ENCODE measurements around the gene SLC46A2. TPM values are rescaled to one million over a fixed set of nuclear protein-coding genes. Genes with fewer than 3 reads are reported as not detected.
A peak's percentile ranks its signal among the peaks of the same experiment; 100 is the strongest.

Gene SLC46A2
- total and polyA plus RNA-seq, 2 donors, result 1.4 to 3.1 TPM

DNA sequence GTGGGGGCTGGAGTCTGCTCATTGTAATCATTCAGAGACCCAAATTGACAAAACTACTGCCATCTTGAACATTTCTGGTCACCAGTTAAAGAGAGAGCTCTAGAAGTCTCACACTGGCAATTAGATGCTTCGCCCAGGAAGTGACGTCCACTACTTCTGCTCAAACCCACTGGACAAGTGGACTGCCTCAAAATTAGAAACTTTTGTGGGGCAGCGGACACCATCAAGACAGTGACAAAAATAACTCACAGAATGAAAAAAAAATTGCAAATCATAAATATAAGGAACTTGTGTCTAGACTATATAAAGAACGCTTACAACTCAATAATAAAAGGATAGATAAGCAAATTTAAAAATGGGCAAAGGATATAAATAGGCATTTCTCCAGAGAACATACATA, 9.8 kb upstream of the SLC46A2 start:
- H3K36me3 ChIP-seq (ENCODE audit: insufficient read depth), result no peaks in the 10 kb centered on the region
- 81% methylated on average over 4 of the region's 4 CpGs for WGBS
- H3K27ac ChIP-seq (ENCODE audit: low read depth), result no peak overlapping the region
- DNase-seq (ENCODE audit: extremely low spot score), result no peak
- H3K4me3 ChIP-seq (ENCODE audit: low read depth, low read length), result no peak overlapping the region
- H3K4me1 ChIP-seq (ENCODE audit: insufficient read depth), result no peaks in the 10 kb centered on the region

DNA sequence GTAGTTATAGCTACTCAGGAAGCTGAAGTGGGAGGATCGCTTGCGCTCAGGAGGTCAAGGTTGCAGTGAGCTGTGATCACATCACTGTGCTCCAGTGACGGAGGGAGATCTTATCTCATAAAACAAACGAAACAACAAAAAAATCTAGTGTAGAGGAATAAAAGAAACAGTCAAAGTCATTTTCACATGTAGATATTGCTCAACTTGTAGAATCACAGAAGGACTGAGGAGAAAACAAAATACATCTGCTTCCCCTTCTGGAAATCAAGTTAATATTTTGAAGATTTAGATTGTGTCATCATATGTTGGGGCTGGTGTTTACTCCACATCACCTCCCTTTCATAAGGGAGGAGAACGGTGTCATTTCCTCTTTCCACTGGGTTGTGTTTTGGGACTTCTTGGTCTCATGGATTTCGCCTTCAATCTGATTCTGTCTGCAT, 8.2 kb upstream of the SLC46A2 start:
- no peak for DNase-seq (ENCODE audit: extremely low spot score)

GRCh38 chr9:112896131-112896530, 5.5 kb upstream of the SLC46A2 start:
- no peak for DNase-seq (ENCODE audit: extremely low spot score)
- Histone ChIP-seq H3K36me3 (ENCODE audit: insufficient read depth) (no peaks in the 10 kb centered on the region), H3K4me1 (ENCODE audit: insufficient read depth) (no peaks in the 10 kb centered on the region), H3K27ac (ENCODE audit: low read depth) (no peak overlapping the region), H3K4me3 (ENCODE audit: low read depth, low read length) (no peak overlapping the region)
- WGBS, result 57% methylated on average over 3 of the region's 3 CpGs

More for the DNA sequence above, 8.2 kb upstream of the SLC46A2 start:
- H3K4me3 ChIP-seq (ENCODE audit: low read depth, low read length), result no peak overlapping the region
- WGBS, result 49% methylated on average over 6 of the region's 6 CpGs
- H3K36me3 ChIP-seq (ENCODE audit: insufficient read depth), result no peaks in the 10 kb centered on the region
- H3K27ac ChIP-seq (ENCODE audit: low read depth), result no peak overlapping the region
- no peaks in the 10 kb centered on the region for H3K4me1 ChIP-seq (ENCODE audit: insufficient read depth)

GRCh38 chr9:112894699-112895098, 4.0 kb upstream of the SLC46A2 start:
- Histone ChIP-seq H3K27ac (ENCODE audit: low read depth) (no peak overlapping the region), H3K4me3 (ENCODE audit: low read depth, low read length) (no peak overlapping the region), H3K36me3 (ENCODE audit: insufficient read depth) (no peaks in the 10 kb centered on the region), H3K4me1 (ENCODE audit: insufficient read depth) (peaks cover 2% of the 10 kb centered on the region)
- no peak for DNase-seq (ENCODE audit: extremely low spot score)
- 87% methylated on average over 1 of the region's 1 CpG for WGBS

DNA sequence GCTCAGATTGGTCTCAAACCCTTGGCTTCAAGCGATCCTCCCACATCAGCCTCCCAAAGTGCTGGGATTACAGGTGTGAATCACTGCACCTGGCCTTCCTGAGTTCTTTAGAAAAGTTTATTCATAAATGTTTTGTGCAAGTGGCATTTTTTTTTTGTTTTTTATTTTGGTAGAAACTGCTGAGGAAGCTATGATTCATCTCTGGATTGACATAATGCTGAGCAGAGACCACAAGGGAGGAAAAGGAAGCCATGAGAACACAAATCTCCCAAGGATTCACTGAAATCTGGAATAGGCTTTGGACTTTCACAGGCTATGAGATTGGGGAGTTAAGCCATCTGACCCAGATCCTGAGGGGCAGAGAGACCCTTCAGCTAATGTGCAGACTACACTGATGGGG, 3.4 kb upstream of the SLC46A2 start:
- no peak for DNase-seq (ENCODE audit: extremely low spot score)
- peaks cover 2% of the 10 kb centered on the region for H3K4me1 ChIP-seq (ENCODE audit: insufficient read depth)
- WGBS, result 90% methylated on average over 1 of the region's 1 CpG

DNA sequence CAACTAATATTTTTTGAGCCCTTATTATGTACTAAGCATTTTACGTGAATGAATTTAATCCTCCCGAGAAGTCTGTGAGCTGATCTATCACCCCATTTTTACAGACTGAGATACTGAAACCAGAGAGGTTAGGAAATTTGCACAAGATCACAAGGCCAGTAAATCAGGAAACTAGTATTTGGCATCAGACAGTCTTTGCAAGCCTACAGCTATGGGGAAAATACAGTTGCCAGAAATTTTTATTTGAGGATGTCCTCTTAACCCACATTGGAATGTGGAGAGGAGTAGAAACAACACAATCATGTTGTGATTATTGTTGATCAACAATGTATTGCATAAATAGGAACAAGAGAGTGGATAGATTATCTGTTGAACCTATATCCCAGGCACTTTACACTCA, 2.3 kb upstream of the SLC46A2 start:
- DNase-seq (ENCODE audit: extremely low spot score), result no peak
- H3K4me1 ChIP-seq (ENCODE audit: insufficient read depth), result peaks cover 2% of the 10 kb centered on the region
- 82% methylated on average over 2 of the region's 2 CpGs for WGBS
- no peak overlapping the region for H3K4me3 ChIP-seq (ENCODE audit: low read depth, low read length)
- H3K27ac ChIP-seq (ENCODE audit: low read depth), result no peak overlapping the region
- H3K36me3 ChIP-seq (ENCODE audit: insufficient read depth), result no peaks in the 10 kb centered on the region

More for the DNA sequence above, 3.4 kb upstream of the SLC46A2 start:
- Histone ChIP-seq H3K36me3 (ENCODE audit: insufficient read depth) (no peaks in the 10 kb centered on the region), H3K27ac (ENCODE audit: low read depth) (no peak overlapping the region), H3K4me3 (ENCODE audit: low read depth, low read length) (no peak overlapping the region)

- 90% methylated on average over 3 of the region's 3 CpGs for WGBS
- Histone ChIP-seq H3K4me1 (ENCODE audit: insufficient read depth) (peaks cover 2% of the 10 kb centered on the region), H3K27ac (ENCODE audit: low read depth) (no peak overlapping the region), H3K4me3 (ENCODE audit: low read depth, low read length) (no peak overlapping the region), H3K36me3 (ENCODE audit: insufficient read depth) (no peaks in the 10 kb centered on the region)
- DNase-seq (ENCODE audit: extremely low spot score), result no peak
Observed at GRCh38 chr9:112891521-112891920, 845 bp upstream of the SLC46A2 start.

- Histone ChIP-seq H3K27ac (ENCODE audit: low read depth) (no peak overlapping the region), H3K4me1 (ENCODE audit: insufficient read depth) (peaks cover 4% of the 10 kb centered on the region), H3K4me3 (ENCODE audit: low read depth, low read length) (no peak overlapping the region), H3K36me3 (ENCODE audit: insufficient read depth) (no peaks in the 10 kb centered on the region)
- 59% methylated on average over 5 of the region's 5 CpGs for WGBS
- no peak for DNase-seq (ENCODE audit: extremely low spot score)
Observed at GRCh38 chr9:112887381-112887780, 3.3 kb downstream of the SLC46A2 start.

DNA sequence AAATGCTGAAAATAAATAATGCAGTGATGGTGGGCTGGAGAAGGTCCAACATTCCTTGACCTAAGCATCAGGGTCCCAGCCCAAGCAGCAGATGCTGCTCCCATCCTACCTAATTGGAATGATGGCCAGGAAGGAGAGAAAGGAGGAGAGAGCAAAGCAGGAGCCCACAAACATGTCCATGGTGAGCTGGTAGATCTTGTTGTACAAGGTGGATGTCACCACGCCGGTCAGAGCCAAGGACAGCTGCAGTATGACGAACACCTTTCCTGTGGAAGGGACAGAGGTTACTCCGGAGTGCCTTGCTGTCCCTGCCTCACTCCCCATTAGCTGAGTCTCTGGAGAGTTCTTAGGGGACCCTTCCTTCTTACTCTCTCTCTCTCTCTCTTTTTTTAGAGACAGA, 4.3 kb downstream of the SLC46A2 start:
- WGBS, result 87% methylated on average over 4 of the region's 4 CpGs

GRCh38 chr9:112885324-112885723, 5.4 kb downstream of the SLC46A2 start:
- 84% methylated on average over 1 of the region's 1 CpG for WGBS
- Histone ChIP-seq H3K4me1 (ENCODE audit: insufficient read depth) (peaks cover 2% of the 10 kb centered on the region), H3K27ac (ENCODE audit: low read depth) (no peak overlapping the region), H3K4me3 (ENCODE audit: low read depth, low read length) (no peak overlapping the region), H3K36me3 (ENCODE audit: insufficient read depth) (no peaks in the 10 kb centered on the region)
- DNase-seq (ENCODE audit: extremely low spot score), result no peak

More for the DNA sequence above, 4.3 kb downstream of the SLC46A2 start:
- Histone ChIP-seq H3K4me1 (ENCODE audit: insufficient read depth) (peaks cover 4% of the 10 kb centered on the region), H3K4me3 (ENCODE audit: low read depth, low read length) (no peak overlapping the region), H3K36me3 (ENCODE audit: insufficient read depth) (no peaks in the 10 kb centered on the region), H3K27ac (ENCODE audit: low read depth) (no peak overlapping the region)
- DNase-seq (ENCODE audit: extremely low spot score), result no peak

DNA sequence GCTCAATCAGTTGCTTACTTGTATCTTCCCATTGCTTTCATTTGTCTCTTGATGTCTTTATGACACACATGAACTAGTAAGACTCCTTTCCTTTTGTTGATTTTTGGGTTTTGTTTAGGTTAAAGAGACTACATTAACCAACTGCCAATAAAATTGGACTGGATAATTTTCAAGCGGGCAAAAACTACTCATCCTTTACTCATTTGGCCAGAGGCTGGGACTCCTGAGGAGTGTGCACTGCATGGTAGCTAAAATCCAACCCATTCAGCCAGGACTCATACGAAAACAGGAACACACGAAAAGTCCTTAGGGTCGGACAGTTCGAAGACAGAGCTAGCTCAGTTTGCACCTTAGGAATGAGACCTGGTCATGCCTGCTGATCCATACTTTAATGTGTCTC, 6.0 kb downstream of the SLC46A2 start:
- 91% methylated on average over 5 of the region's 5 CpGs for WGBS
- H3K4me3 ChIP-seq (ENCODE audit: low read depth, low read length), result no peak overlapping the region
- H3K36me3 ChIP-seq (ENCODE audit: insufficient read depth), result no peaks in the 10 kb centered on the region
- H3K4me1 ChIP-seq (ENCODE audit: insufficient read depth), result peaks cover 2% of the 10 kb centered on the region
- no peak for DNase-seq (ENCODE audit: extremely low spot score)
- no peak overlapping the region for H3K27ac ChIP-seq (ENCODE audit: low read depth)

DNA sequence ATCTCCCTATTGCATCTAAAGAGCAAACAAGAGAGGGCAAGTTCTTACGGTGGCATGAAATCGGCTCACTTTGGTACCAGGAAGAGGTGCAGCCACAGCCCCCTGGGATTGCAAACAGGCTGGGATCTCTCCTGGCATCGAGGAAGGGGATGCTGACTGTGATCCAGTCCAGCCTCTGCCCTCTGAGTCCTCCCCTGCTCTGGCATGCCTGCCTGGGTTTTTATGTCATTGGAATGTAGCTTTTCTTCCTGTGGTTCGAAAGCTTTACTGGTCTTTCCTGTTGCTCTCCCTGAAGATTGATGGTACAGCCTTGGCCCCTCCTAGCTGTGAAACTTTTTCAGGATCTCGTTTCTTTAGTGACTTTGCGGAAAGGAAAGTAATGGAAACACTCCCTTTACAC, 6.6 kb downstream of the SLC46A2 start:
- DNase-seq (ENCODE audit: extremely low spot score), result peak; percentile 51
- Histone ChIP-seq H3K4me3 (ENCODE audit: low read depth, low read length) (no peak overlapping the region), H3K4me1 (ENCODE audit: insufficient read depth) (peaks cover 2% of the 10 kb centered on the region), H3K27ac (ENCODE audit: low read depth) (no peak overlapping the region), H3K36me3 (ENCODE audit: insufficient read depth) (no peaks in the 10 kb centered on the region)
- 47% methylated on average over 6 of the region's 6 CpGs for WGBS

- 89% methylated on average over 7 of the region's 7 CpGs for WGBS
- no peak for DNase-seq (ENCODE audit: extremely low spot score)
- no peaks in the 10 kb centered on the region for H3K36me3 ChIP-seq (ENCODE audit: insufficient read depth)
- no peak overlapping the region for H3K4me3 ChIP-seq (ENCODE audit: low read depth, low read length)
- H3K4me1 ChIP-seq (ENCODE audit: insufficient read depth), result peaks cover 2% of the 10 kb centered on the region
- no peak overlapping the region for H3K27ac ChIP-seq (ENCODE audit: low read depth)
Observed at GRCh38 chr9:112881331-112881730, 9.3 kb downstream of the SLC46A2 start.

GRCh38 chr9:112880650-112881049, 10.0 kb downstream of the SLC46A2 start:
- Histone ChIP-seq H3K4me1 (ENCODE audit: insufficient read depth) (no peaks in the 10 kb centered on the region), H3K27ac (ENCODE audit: low read depth) (no peak overlapping the region), H3K4me3 (ENCODE audit: low read depth, low read length) (no peak overlapping the region), H3K36me3 (ENCODE audit: insufficient read depth) (no peaks in the 10 kb centered on the region)
- 94% methylated on average over 1 of the region's 1 CpG for WGBS
- DNase-seq (ENCODE audit: extremely low spot score), result no peak

DNA sequence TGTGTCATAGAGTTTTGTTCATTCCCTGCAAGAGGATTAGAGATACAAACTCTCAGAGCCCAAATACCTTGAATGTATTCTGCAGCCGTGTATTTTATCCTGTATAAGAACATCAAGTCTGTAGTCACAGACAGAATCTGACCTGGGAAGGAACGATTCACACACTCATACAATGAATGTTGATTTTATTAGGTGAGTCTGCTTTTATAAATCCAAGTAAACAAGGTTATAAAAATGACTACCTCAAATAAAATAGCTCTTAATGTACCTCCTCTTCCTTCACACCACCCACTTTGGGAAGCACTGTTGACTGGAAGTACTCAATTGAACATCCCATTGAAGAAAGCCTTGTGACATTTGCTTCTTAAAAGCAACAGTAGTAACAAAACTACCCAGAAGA, 11.9 kb downstream of the SLC46A2 start:
- Histone ChIP-seq H3K4me3 (ENCODE audit: low read depth, low read length) (no peak overlapping the region), H3K4me1 (ENCODE audit: insufficient read depth) (no peaks in the 10 kb centered on the region), H3K36me3 (ENCODE audit: insufficient read depth) (peaks cover 3% of the 10 kb centered on the region), H3K27ac (ENCODE audit: low read depth) (no peak overlapping the region)
- 54% methylated on average over 2 of the region's 2 CpGs for WGBS
- DNase-seq (ENCODE audit: extremely low spot score), result no peak
